T-cell (primary cell): ENCODE data around the gene TMC1. TPM values are rescaled to one million over a fixed set of nuclear protein-coding genes. Genes with fewer than 3 reads are reported as not detected.

Experiments
- ATAC-seq, 4 experiments: fragments of 200-7000 bp in 3 of 4; fragments of 150-1000 bp in 1 of 4; cut with Tn5 transposase; replicated peaks in 1 of 4; 1 replicate in 3 of 4; 2 replicates in 1 of 4; pipeline ENCODE4 v1.10.0; 2021; ENCODE audit warnings: moderate library complexity in 3 of 4, mild to moderate bottlenecking in 2 of 4, moderate number of reproducible peaks in 1 of 4
- CTCF ChIA-PET, 2 donors: fragments of 300-600 bp; sonication (Branson Sonifier 250); formaldehyde crosslinking; loops; one replicate each; lab custom pipeline; 2022; ENCODE audit warnings: antibody characterized with exemption in 2 of 2; lab: Charles Lee
- POLR2A ChIA-PET, 2 donors: fragments of 300-600 bp; sonication (Branson Sonifier 250); formaldehyde crosslinking; loops; one replicate each; lab custom pipeline; 2022; ENCODE audit warnings: antibody characterized with exemption in 2 of 2; lab: Charles Lee
- DNase-seq, 35 experiments: peaks; one replicate each; pipeline versions ENCODE4 v3.0.0 to v3.0.0-alpha.2; 2013 to 2023
- H3K27ac ChIP-seq: one replicate; pipeline ENCODE4 v1.5.1; 2013; ENCODE audit warnings: low read length
- H3K27me3 ChIP-seq, 2 experiments: replicated peaks in 1 of 2; 1 replicate in 1 of 2; 2 replicates in 1 of 2; pipeline versions ENCODE4 v1.6.1 to v1.7.0; 2013; ENCODE audit warnings: low read length in 1 of 2, mixed read lengths in 1 of 2; ENCODE audit not compliant: control insufficient read depth in 2 of 2, insufficient read depth in 2 of 2; ENCODE audit errors: extremely low read depth in 1 of 2
- H3K36me3 ChIP-seq, 2 donors: 1 replicate in 1 of 2; 2 replicates in 1 of 2; pipeline versions ENCODE4 v1.6.1 to v1.7.0; 2013; ENCODE audit warnings: low read length in 1 of 2; ENCODE audit not compliant: control insufficient read depth in 2 of 2, insufficient read depth in 1 of 2; ENCODE audit errors: extremely low read depth in 1 of 2
- H3K4me1 ChIP-seq, 2 experiments: 1 replicate in 1 of 2; 2 replicates in 1 of 2; pipeline versions ENCODE4 v1.6.1 to v1.7.0; 2013; ENCODE audit warnings: low read length in 2 of 2, mixed read lengths in 1 of 2; ENCODE audit not compliant: insufficient read depth in 2 of 2, control insufficient read depth in 1 of 2; ENCODE audit errors: extremely low read depth in 1 of 2
- H3K4me3 ChIP-seq, 2 donors: 1 replicate in 1 of 2; 2 replicates in 1 of 2; pipeline versions ENCODE4 v1.5.1 to v1.7.0; 2013; ENCODE audit warnings: mild to moderate bottlenecking in 2 of 2, low read length in 1 of 2, moderate library complexity in 1 of 2; ENCODE audit not compliant: control insufficient read depth in 1 of 2; ENCODE audit errors: extremely low read depth in 1 of 2
- H3K9me3 ChIP-seq: 2 replicates; pipeline ENCODE4 v1.7.0; 2013
- H3K27ac Mint-ChIP-seq, 2 donors: one replicate each; pipeline ENCODE4 v1.8.0; 2020 to 2021; ENCODE audit warnings: mild to moderate bottlenecking in 2 of 2, mixed read lengths in 2 of 2
- H3K27me3 Mint-ChIP-seq, 2 donors: one replicate each; pipeline ENCODE4 v1.8.0; 2021 to 2022; ENCODE audit warnings: mixed read lengths in 2 of 2
- H3K36me3 Mint-ChIP-seq: one replicate; pipeline ENCODE4 v1.8.0; 2021; ENCODE audit warnings: mixed read lengths
- H3K4me1 Mint-ChIP-seq, 3 donors: one replicate each; pipeline ENCODE4 v1.8.0; 2020 to 2022; ENCODE audit warnings: mixed read lengths in 3 of 3, mild to moderate bottlenecking in 1 of 3
- H3K4me3 Mint-ChIP-seq, 3 donors: one replicate each; pipeline ENCODE4 v1.8.0; 2020 to 2022; ENCODE audit warnings: mild to moderate bottlenecking in 3 of 3, mixed read lengths in 3 of 3, moderate library complexity in 3 of 3
- H3K9me3 Mint-ChIP-seq, 3 donors: one replicate each; pipeline ENCODE4 v1.8.0; 2020 to 2022; ENCODE audit warnings: mixed read lengths in 3 of 3
- WGBS: methylation state at CpG from one replicate; pipeline ENCODE4 v1.1.5; 2013; ENCODE audit warnings: missing lambda C conversion rate; ENCODE audit not compliant: insufficient coverage; 5-methylcytosine and 5-hydroxymethylcytosine counted together
- total RNA-seq, 35 experiments: library from RNA in 6 of 35; stranded (reverse) in 6 of 35; fragments of 120-200 nt in 1 of 35; gene quantifications; one replicate each; pipeline versions ENCODE4 v1.2.1 to v1.2.4 and lab custom pipeline; 2013 to 2026

The TMC1 gene
- total RNA-seq, 5 donors from 2014 or later (not counting 1 experiment from before 2014, with no cell fraction given) = not detected

- Mint-ChIP-seq H3K27ac (peak overlapping the region; percentile 9 to 66), H3K9me3 (peaks cover 0 to 5% (median 4%) of the 10 kb centered on the region in 3 donors), H3K36me3 (no peaks in the 10 kb centered on the region), H3K27me3 (no peaks in the 10 kb centered on the region), H3K4me1 (peaks cover 31 to 49% (median 45%) of the 10 kb centered on the region in 3 donors), H3K4me3 (no peak overlapping the region)
- ATAC-seq = no peak
- CTCF ChIA-PET = no interaction called here
- Histone ChIP-seq H3K4me3 (no peak overlapping the region), H3K27me3 (no peaks in the 10 kb centered on the region), H3K9me3 (no peaks in the 10 kb centered on the region), H3K27ac (no peak overlapping the region), H3K4me1 (peaks cover 5 to 22% of the 10 kb centered on the region in 2 experiments), H3K36me3 (no peaks in the 10 kb centered on the region)
- DNase-seq = no peak
- POLR2A ChIA-PET = no interaction called here
- no CpG with 5 or more reads among the region's 1 CpG for WGBS
These were observed 8.1 kb downstream of the TMC1 start for GRCh38 chr9:72529531-72529930.

GRCh38 chr9:72533322-72533721 is 11.9 kb downstream of the TMC1 start:
- peaks cover 3% of the 10 kb centered on the region for H3K36me3 Mint-ChIP-seq
- DNase-seq = no peak
- Histone ChIP-seq H3K27ac (no peak overlapping the region), H3K36me3 (no peaks in the 10 kb centered on the region), H3K4me1 (peaks cover 0 to 3% of the 10 kb centered on the region in 2 experiments), H3K27me3 (no peaks in the 10 kb centered on the region), H3K4me3 (no peak overlapping the region), H3K9me3 (no peaks in the 10 kb centered on the region)
- no peaks in the 10 kb centered on the region for H3K27me3 Mint-ChIP-seq
- H3K27ac Mint-ChIP-seq = no peak overlapping the region
- no peak for ATAC-seq
- ChIA-PET CTCF (no interaction called here), POLR2A (no interaction called here)
- no CpG with 5 or more reads among the region's 1 CpG for WGBS
- no peak overlapping the region for H3K4me3 Mint-ChIP-seq
- H3K4me1 Mint-ChIP-seq = peaks cover 2 to 14% (median 9%) of the 10 kb centered on the region in 3 donors
- peaks cover 0 to 8% (median 5%) of the 10 kb centered on the region in 3 donors for H3K9me3 Mint-ChIP-seq

GRCh38 chr9:72534931-72535330 is 13.5 kb downstream of the TMC1 start:
- Histone ChIP-seq H3K27ac (no peak overlapping the region), H3K27me3 (no peaks in the 10 kb centered on the region), H3K4me3 (no peak overlapping the region), H3K9me3 (no peaks in the 10 kb centered on the region), H3K4me1 (no peaks in the 10 kb centered on the region), H3K36me3 (no peaks in the 10 kb centered on the region)
- DNase-seq = no peak
- Mint-ChIP-seq H3K4me3 (no peak overlapping the region), H3K27me3 (no peaks in the 10 kb centered on the region), H3K9me3 (peaks cover 0 to 8% (median 5%) of the 10 kb centered on the region in 3 donors), H3K36me3 (peaks cover 3% of the 10 kb centered on the region), H3K27ac (no peak overlapping the region), H3K4me1 (peaks cover 0 to 2% (median 0%) of the 10 kb centered on the region in 3 donors)
- POLR2A ChIA-PET = no interaction called here
- CTCF ChIA-PET = no interaction called here
- ATAC-seq = no peak
- 67% methylated on average over 1 of the region's 4 CpGs for WGBS

- H3K27me3 ChIP-seq = no peaks in the 10 kb centered on the region
- Mint-ChIP-seq H3K36me3 (peaks cover 3% of the 10 kb centered on the region), H3K27me3 (no peaks in the 10 kb centered on the region), H3K27ac (no peak overlapping the region), H3K9me3 (peaks cover 0 to 4% (median 0%) of the 10 kb centered on the region in 3 donors), H3K4me1 (no peaks in the 10 kb centered on the region), H3K4me3 (no peak overlapping the region)
- H3K9me3 ChIP-seq = no peaks in the 10 kb centered on the region
- ATAC-seq (no peak), DNase-seq (no peak)
- no peak overlapping the region for H3K4me3 ChIP-seq
- ChIA-PET POLR2A (no interaction called here), CTCF (no interaction called here)
- no peak overlapping the region for H3K27ac ChIP-seq
- H3K4me1 ChIP-seq = no peaks in the 10 kb centered on the region
- no peaks in the 10 kb centered on the region for H3K36me3 ChIP-seq
These were observed 15.7 kb downstream of the TMC1 start for GRCh38 chr9:72537011-72537545.

GRCh38 chr9:72537671-72538070 is 16.3 kb downstream of the TMC1 start:
- no peaks in the 10 kb centered on the region for H3K9me3 ChIP-seq
- POLR2A ChIA-PET = no interaction called here
- Mint-ChIP-seq H3K4me1 (no peaks in the 10 kb centered on the region), H3K27ac (no peak overlapping the region), H3K27me3 (no peaks in the 10 kb centered on the region), H3K4me3 (no peak overlapping the region), H3K9me3 (peaks cover 0 to 4% (median 0%) of the 10 kb centered on the region in 3 donors), H3K36me3 (peaks cover 3% of the 10 kb centered on the region)
- no peaks in the 10 kb centered on the region for H3K27me3 ChIP-seq
- no peak overlapping the region for H3K27ac ChIP-seq
- CTCF ChIA-PET = no interaction called here
- H3K36me3 ChIP-seq = no peaks in the 10 kb centered on the region
- H3K4me3 ChIP-seq = no peak overlapping the region
- no peak for ATAC-seq
- WGBS = 67% methylated on average over 1 of the region's 1 CpG
- DNase-seq = no peak
- no peaks in the 10 kb centered on the region for H3K4me1 ChIP-seq

GRCh38 chr9:72538921-72539702 is 17.7 kb downstream of the TMC1 start:
- ChIA-PET CTCF (no interaction called here), POLR2A (no interaction called here)
- no peak overlapping the region for H3K27ac Mint-ChIP-seq
- 95% methylated on average over 3 of the region's 4 CpGs for WGBS
- H3K27me3 ChIP-seq = no peaks in the 10 kb centered on the region
- no peak for DNase-seq
- H3K4me3 Mint-ChIP-seq = no peak overlapping the region
- no peak for ATAC-seq
- no peaks in the 10 kb centered on the region for H3K4me1 Mint-ChIP-seq
- no peak overlapping the region for H3K4me3 ChIP-seq
- no peaks in the 10 kb centered on the region for H3K27me3 Mint-ChIP-seq
- no peaks in the 10 kb centered on the region for H3K9me3 ChIP-seq
- H3K4me1 ChIP-seq = no peaks in the 10 kb centered on the region
- peaks cover 0 to 4% (median 0%) of the 10 kb centered on the region in 3 donors for H3K9me3 Mint-ChIP-seq
- H3K36me3 ChIP-seq = no peaks in the 10 kb centered on the region
- no peak overlapping the region for H3K27ac ChIP-seq
- H3K36me3 Mint-ChIP-seq = peaks cover 3% of the 10 kb centered on the region
